ENCODE data around the gene PDE4B.

GRCh38 chr1:65953170-65953569 is 160.5 kb downstream of the PDE4B start:
- TF ChIP-seq SKIL (IDR thresholded peaks at IDR 0.05; ENCODE audit: low read depth, poor library complexity, severe bottlenecking) = no peak
- no peak for TF ChIP-seq CEBPB (IDR thresholded peaks at IDR 0.05; ENCODE audit: borderline replicate concordance in 1 of 2, low read depth in 2 of 2, low read length in 2 of 2)
- no peak for TF ChIP-seq NR2C2 (IDR thresholded peaks at IDR 0.05; ENCODE audit: borderline replicate concordance, control insufficient read depth, insufficient read length, low read depth)
- TF ChIP-seq ZNF274 (IDR thresholded peaks at IDR 0.05; ENCODE audit: insufficient read depth, insufficient read length) = no peak
- no peak for TF ChIP-seq EZH2 (IDR thresholded peaks at IDR 0.05; ENCODE audit: borderline replicate concordance, control insufficient read depth, low read depth, low read length)
- no peak for TF ChIP-seq POLR2A (IDR thresholded peaks at IDR 0.05; ENCODE audit: low read depth, low read length)
- TF ChIP-seq E2F4 (IDR thresholded peaks at IDR 0.05; ENCODE audit: low read depth, low read length) = no peak
- no peak for TF ChIP-seq CTCF (IDR thresholded peaks at IDR 0.05 in 2 of 3, conservative IDR thresholded peaks at IDR 0.05 in 1 of 3; ENCODE audit: control insufficient read depth in 2 of 3, extremely low read depth in 1 of 3, insufficient read depth in 1 of 3, low read depth in 3 of 3, low read length in 3 of 3)
- no peak for TF ChIP-seq USF2 (IDR thresholded peaks at IDR 0.05; ENCODE audit: borderline replicate concordance, low read depth, low read length)
- TF ChIP-seq REST (IDR thresholded peaks at IDR 0.05; ENCODE audit: low read depth, low read length) = no peak
- TF ChIP-seq BCL11A (IDR thresholded peaks at IDR 0.05; ENCODE audit: low read depth, low read length) = no peak
- no peak for TF ChIP-seq YY1 (IDR thresholded peaks at IDR 0.05; ENCODE audit: low read depth, low read length)

Measured in GM12878 (cell line).